ENCODE measurements around the gene TESK2.
"Not testable (repeated sequence)": the region's sequence is repeated elsewhere in the genome, so short reads cannot be mapped to it uniquely, and the experiment has no call there.

TESK2 gene

GRCh38 chr1:45375104-45376090 is 115.6 kb downstream of the TESK2 start:
- no peak for DNase-seq (ENCODE audit: low read depth in 3 of 3)

DNA sequence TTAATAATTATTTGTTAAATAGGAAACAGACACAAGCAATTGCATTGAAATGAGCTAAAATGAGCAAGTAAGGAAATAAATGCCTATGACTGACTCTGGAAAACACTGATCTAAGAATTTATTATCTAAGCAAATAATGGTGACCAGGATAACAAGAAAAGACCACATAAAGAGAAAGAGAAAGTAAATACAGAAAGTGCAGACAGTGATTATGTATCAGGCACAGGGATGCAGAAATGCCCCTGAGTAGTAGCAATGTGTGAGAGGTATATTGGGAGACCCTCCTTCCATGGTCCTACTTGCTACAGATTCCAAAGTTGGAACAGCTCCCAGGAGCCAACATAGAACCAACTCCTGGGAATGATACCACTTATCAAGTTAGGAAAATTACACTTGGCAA is 117.4 kb downstream of the TESK2 start:
- no peak for DNase-seq (ENCODE audit: low read depth in 3 of 3)

GRCh38 chr1:45370575-45370974 is 120.4 kb downstream of the TESK2 start:
- DNase-seq (ENCODE audit: low read depth in 3 of 3): no peak

DNA sequence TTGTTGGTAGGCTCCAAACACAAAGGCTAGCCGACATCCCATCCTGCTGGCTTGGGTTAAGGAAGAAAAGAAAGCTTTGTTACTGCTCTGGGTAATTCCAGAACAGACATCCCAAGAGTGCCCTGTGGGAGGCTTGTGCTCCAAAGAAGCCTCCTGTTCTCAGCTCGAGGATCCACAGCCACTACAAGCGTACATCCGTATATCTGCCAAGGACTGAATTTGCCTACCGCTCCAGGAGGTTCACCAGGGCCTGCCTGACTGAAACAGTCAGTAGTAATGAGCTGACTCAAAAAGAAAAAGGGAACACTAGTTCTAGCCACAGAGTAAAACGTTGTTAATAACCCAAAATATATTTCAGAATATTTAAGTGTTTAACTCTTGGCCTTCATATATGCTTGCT is 125.9 kb downstream of the TESK2 start:
- DNase-seq (ENCODE audit: low read depth in 3 of 3): no peak

DNA sequence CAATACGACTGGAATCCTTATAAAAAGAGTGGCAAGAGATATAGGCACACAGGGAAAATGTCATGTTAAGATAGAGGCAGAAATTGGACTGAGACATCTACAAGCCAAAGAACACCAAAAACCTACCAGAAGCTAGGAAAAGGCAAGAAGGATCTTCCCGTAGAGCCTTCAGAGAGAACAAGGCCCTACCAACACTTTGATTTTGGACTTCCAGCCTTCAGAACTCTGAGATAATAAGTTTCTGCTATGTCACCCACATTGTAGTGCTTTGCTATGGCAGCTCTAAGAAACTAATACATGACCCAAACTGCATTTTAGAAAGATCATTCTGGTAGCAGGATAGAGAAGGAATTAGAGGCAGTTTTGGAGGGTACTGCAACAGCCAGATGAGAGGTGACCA is 126.7 kb downstream of the TESK2 start:
- no peak for DNase-seq (ENCODE audit: low read depth in 3 of 3)

GRCh38 chr1:45360981-45361380 is 130.0 kb downstream of the TESK2 start:
- DNase-seq (ENCODE audit: low read depth in 3 of 3): not testable (repeated sequence)

- peak in 2 of 3 donors; percentile 17 to 47 for DNase-seq (ENCODE audit: low read depth in 3 of 3)
Observed at GRCh38 chr1:45359882-45360513, 131.0 kb downstream of the TESK2 start.

DNA sequence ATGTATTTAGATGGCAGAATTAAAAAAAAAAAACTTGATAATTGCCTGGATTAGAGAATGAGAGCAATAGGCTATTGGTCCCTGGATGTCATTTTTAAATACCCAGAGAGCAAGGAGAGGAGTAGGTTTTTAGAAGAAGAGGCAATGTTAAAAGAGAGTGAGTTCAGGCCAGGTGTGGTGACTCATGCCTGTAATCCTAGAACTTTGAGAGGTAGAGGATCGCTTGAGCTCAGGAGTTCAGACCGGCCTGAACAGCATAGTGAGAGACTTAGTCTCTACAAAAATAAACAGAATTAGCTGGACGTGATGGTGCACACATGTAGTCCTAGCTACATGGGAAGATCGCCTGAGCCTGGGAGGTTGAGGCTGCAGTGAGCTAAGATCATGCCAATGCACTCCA is 134.8 kb downstream of the TESK2 start:
- no peak for DNase-seq (ENCODE audit: low read depth in 3 of 3)

GRCh38 chr1:45355683-45356082 is 135.3 kb downstream of the TESK2 start:
- DNase-seq (ENCODE audit: low read depth in 3 of 3): no peak

- no peak for DNase-seq (ENCODE audit: low read depth in 3 of 3)
Observed at GRCh38 chr1:45354838-45355237, 136.1 kb downstream of the TESK2 start.

DNA sequence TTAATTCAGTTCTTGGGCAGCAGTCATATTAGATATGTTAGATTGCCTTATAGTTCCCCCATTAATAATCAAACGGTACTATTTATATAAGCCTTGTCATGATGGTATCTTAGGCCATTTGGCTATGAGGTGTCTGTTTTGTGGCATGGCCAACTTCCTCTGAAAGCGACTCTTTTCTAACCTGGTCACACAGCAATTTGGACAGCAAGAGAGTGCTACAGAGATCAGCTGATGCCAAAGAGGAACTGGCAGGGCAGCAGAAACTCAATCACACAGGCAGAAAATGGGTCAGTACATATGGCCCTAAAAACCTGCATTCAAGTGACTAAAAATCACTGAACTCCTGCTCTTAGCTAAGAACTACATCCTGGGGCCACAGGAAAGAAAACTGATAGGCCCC is 137.3 kb downstream of the TESK2 start:
- no peak for DNase-seq (ENCODE audit: low read depth in 3 of 3)

- DNase-seq (ENCODE audit: low read depth in 3 of 3): no peak
Observed at GRCh38 chr1:45351508-45351907, 139.5 kb downstream of the TESK2 start.

GRCh38 chr1:45348966-45349677 is 141.8 kb downstream of the TESK2 start:
- no peak for DNase-seq (ENCODE audit: low read depth in 3 of 3)

GRCh38 chr1:45348609-45348965 is 142.4 kb downstream of the TESK2 start:
- no peak for DNase-seq (ENCODE audit: low read depth in 3 of 3)

GRCh38 chr1:45348020-45348419 is 142.9 kb downstream of the TESK2 start:
- DNase-seq (ENCODE audit: low read depth in 3 of 3): no peak

DNA sequence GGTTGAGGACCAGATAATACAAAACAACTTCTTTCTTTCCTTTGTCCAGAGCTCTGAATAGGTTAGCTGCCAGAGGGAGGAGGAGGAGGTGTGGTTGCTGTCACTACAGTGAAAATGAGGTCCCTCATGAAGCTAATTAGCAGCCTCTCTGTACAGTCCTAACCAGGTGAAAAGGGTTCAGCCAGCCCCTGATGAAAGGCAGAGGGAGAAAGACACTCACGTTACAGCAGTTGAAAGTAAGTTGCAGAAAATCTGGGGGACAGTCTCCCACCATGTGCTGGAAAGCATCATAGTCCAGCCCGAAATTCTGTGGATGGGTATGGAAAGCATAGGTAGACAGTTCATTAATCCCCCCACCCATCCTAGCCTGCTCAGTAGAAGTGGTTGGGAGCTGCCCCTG is 144.5 kb downstream of the TESK2 start:
- no peak for DNase-seq (ENCODE audit: low read depth in 3 of 3)

GRCh38 chr1:45345014-45345413 is 145.9 kb downstream of the TESK2 start:
- DNase-seq (ENCODE audit: low read depth in 3 of 3): no peak

GRCh38 chr1:45344499-45344898 is 146.5 kb downstream of the TESK2 start:
- no peak for DNase-seq (ENCODE audit: low read depth in 3 of 3)

GRCh38 chr1:45340816-45341466 is 150.0 kb downstream of the TESK2 start:
- no peak for DNase-seq (ENCODE audit: low read depth in 3 of 3)

DNA sequence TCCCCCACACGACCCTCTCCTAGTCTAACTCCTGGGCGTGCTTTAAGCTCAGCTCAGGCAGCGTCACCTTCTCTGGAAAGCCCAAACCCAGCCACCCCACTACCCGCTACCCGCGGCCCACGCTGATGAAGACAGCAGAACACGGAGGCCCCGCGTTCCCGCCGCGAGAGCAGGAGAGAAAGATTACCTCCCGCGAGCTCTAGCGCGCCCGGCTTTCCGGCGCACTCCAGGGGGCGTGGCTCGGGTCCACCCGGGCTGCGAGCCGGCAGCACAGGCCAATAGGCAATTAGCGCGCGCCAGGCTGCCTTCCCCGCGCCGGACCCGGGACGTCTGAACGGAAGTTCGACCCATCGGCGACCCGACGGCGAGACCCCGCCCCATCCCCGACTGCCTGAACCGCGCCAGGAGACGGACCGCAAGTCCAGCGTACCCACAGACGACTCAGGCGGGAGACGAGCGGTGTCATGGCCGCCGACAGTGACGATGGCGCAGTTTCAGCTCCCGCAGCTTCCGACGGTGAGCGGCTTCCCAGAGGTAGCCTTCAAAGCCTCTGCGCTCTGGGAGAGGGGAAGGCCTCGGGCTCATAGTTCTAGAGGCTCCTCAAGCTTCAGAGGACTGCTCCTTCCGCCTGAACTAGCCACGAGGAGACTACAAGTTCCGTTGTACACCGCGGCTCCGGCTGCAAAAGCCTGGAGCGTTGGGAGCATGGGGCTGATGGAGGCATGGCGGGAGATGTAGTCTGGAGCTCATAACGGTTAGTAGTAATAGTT is 151.0 kb downstream of the TESK2 start, which contains the start of the genes MUTYH and TOE1:
TSS of gene MUTYH (minus strand) at position 652 of the 770 bp plus-strand sequence. CDS start 5,935 bp downstream, outside the sequence.
TSS of gene TOE1 (plus strand) at position 382 of the 770 bp plus-strand sequence. CDS start at position 465, 83 bp downstream.
- peak; percentile 94 to 96 (median 94) for DNase-seq (ENCODE audit: low read depth in 3 of 3)

All from stimulated activated CD4-positive, alpha-beta T cell treated with anti-CD3 and anti-CD28 coated beads, TNF-alpha, amount 100 ng/mL, for 48 hours (primary cell).